NOMO-1 (cell line): Measurements from ENCODE around the gene IFRD1.
"Not testable (repeated sequence)": the region's sequence is repeated elsewhere in the genome, so short reads cannot be mapped to it uniquely, and the experiment has no call there.

Experiments
- DNase-seq, 2 experiments: peaks; one replicate each; lab custom pipeline; 2025; ENCODE audit not compliant: unreplicated experiment in 2 of 2; lab: John Stamatoyannopoulos, UW

Gene IFRD1

DNA sequence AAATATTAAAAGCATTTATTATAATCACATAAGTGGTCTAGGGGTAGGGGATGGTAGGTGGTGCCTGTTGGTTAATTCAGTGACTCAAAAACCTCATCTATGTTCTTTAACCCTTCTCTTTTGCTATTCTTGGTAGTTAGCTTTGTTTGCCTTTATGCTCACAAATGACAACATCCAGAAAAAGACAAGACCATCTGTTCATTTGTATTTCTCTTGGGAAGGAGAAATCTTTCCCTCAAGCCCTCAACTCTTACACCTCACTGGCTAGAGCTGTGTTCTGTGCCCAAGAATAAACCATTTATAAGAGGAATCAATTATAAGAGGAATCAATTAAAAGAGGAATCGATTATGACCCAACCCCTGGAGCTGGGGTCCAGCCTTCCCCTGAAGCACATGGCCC, 10.8 kb upstream of the IFRD1 start:
- DNase-seq = no peak

DNA sequence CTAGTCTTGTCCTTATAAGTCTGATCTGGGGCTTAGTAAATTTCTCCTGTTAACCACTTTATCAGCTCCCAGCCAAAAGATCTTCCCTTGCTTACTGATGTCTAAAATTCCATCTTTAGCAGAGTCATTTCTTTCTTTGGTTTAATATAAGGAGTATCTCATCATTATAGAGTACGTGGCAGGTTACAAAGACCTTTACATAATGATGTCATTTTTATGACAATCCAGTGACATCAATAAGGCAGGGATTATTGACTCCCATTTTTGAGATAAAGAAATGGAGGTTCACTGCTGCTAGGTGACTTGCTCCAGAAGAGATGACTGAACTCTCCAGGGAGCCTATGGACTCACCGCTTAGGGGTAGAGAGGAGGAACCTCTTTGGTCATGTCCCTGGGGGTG, 8.1 kb upstream of the IFRD1 start:
- no peak for DNase-seq

DNA sequence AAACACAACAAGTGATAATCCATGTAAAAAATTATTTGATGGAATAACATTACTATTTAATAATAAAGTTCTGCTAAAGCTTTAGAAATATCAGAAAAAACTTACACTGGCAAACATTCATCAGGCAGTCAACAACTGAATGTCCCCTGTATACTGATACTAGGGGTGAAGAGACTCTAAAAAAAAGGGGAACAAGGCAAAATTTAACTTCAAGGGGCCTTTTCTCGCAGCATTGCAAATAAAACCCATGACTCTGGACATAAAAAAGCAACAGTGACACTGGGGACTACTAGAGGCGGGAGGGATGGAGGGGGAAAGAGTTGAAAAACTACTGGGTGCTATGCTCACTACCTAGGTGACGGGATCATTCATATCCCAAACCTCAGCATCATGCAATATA, 5.8 kb upstream of the IFRD1 start:
- peak; percentile 1 to 29 for DNase-seq

DNA sequence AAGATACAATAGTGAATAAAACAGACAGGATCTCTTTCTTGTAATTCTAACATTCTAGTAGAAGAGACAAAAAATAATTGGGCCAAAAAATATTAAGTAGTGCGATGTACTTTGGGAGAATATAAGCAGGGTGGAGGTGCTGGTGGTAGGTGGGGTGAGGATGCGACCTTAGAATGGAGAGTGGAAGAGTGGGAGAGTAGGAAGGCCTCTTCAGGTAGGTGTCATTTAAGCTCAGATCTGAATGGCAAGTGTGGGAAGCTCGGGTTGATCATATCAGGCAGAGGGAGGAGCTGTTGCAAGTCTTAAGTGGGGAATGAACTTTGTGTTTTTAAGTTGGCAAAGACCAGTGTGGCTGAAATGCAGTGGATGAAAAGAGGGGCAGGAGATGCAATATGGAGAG, 3.8 kb upstream of the IFRD1 start:
- no peak for DNase-seq

DNA sequence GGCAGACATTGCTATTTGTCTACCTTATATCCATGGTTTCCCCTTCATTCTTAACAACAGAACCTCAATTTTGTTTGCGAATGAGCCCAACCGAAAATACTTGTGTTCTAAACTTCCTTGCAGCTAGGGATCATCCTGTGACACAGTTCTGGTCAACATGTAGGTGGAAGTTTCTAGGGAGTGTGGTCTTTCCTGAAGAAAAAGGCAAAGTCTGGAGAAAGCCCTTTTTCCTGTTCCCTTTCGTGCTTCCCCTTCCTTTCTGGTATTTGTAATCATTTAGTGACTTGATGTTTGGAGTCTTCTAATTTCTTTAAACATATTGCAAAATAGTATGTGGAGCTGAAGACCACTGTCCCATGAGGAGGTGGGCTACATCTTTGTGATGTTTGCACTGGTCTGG, 2.9 kb upstream of the IFRD1 start:
- DNase-seq = no peak

DNA sequence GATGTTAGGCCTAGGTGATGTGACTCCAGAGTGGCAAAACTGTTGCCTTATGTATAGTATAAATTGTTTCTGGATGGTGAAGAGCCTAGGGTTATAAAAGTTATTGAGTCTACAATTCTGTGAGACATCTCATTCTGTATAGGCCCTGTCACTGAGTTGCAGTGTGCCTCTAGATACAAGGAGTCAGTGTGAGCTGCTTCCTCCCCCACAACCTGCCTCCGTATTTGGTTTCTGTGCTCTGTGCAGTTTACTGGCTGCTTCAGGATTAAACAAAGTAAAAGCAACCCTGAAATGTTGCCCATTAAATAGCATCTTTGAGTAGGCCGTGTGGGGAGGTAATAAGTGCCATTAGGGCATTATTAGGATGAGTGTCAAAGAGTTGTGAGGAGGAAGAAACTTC, 1.9 kb upstream of the IFRD1 start:
- no peak for DNase-seq

DNA sequence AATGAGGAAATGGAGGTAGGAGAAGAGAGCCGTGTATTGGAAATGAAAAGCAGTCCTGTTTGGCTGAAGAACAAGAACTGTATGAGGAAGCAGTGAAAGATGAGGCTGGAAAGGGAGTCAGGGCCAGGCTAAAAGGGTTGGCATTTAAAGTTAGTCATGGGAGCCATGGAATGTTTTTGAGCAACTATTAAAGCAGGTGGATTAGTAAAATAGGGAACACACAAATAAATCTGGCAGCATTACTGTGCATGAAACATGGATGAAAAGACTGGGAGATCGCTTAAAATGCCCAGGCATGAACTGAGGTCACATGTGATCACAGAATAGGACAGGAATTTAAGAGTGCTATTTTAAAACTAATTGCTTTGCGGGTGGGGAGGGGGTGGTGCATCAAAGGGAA, 1.4 kb upstream of the IFRD1 start:
- no peak for DNase-seq

DNA sequence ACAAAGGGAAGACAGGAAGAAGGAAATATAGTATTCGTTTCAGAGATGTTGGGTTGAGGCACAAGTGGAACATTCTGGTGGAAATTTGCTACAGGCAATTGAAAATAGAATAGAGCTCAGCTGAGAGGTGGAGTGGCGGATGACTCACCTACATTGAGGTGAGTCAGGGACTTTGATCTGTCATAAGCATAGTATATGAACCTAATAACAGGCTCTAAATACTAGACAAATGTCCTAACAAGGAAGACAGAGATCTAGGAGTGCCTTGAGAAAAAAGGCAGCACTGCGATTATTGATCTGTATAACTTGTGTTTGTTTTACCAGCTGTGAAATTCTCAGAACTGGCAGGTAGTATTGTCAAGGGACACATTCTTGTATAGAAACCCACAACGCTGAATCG, 907 bp upstream of the IFRD1 start:
- DNase-seq = no peak

DNA sequence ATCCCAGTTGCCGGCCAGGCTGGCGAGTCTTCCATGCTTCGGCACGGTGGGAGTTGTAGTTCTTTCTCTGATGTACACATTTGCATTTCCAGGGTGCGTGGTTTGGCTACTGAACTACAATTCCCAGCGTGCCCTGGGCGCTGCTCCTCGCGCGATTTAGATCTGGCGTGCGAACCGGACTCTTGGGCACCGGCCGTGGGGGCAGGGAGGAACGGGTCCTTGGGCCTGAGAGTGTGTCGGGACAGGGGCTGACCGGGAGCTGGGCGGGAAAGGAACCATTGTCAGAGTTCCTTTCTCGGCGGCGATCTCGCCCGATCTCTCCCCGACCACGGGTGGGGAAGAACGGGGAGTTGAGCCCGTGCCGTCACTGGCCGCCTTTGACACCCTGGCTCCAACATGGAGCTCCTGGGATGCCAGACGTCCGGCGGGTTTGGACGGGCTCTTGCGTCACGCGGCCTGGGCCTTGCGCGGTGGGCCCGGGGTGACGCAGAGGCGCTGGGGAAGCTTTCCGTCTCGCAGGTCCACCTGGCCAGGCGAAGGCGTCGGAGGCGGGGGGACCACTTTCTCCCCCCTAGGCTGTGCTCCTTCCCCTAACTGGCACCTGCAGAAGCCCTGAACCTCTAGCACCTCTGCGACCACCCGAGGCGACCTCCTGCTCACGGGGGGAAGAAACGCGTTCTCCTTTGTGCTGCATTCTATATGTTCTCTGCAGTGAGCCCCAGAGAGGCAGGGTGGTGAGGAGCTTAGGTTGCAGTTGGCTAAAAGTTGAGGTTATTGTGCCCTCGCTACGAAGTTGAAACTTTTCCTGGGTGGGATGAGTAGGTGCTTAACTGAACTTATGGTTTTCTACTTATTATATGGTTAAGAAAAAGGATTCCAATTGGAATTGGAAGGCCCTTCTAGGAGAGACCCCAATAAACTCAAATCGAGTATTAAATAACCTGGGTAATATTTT, 824 bp downstream of the IFRD1 start:
- peak; percentile 70 to 78 for DNase-seq

DNA sequence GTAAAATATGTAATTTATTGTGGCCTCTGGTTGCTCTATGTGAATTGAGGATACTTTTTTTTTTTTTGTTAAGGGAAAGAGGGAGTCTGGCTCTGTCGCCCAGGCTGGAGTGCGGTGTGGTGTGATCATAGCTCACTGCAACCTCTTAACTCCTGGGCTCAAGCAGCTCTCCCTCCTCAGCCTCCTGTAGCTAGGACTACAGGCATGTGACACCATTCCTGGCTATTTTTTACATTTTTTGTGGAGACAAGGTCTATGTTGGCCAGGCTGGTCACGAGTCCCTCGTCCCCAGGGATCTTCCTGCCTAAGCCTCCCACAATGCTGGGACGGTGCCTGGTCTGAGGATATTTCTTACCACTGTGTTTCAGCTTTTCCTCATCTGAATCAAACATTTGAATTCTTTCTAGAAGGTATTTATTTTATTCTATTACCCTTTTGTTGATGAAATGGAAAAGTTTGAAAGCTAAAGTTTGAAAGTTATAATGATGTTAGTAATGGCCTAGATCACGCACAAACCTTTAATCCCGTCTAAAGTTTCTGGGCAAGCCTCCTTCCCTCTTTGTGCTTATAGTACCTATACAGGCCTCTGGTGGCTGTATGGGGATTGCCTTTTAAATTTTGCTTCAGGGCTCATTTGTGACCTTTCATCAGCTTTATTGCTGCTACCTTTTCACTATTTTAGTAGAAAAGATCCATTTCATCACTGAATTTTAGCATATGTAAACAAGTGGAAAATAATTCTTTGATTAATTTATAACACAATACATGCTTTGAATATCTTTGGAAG, 2.0 kb downstream of the IFRD1 start:
- peak in 1 of 2 experiments; percentile 1 for DNase-seq

DNA sequence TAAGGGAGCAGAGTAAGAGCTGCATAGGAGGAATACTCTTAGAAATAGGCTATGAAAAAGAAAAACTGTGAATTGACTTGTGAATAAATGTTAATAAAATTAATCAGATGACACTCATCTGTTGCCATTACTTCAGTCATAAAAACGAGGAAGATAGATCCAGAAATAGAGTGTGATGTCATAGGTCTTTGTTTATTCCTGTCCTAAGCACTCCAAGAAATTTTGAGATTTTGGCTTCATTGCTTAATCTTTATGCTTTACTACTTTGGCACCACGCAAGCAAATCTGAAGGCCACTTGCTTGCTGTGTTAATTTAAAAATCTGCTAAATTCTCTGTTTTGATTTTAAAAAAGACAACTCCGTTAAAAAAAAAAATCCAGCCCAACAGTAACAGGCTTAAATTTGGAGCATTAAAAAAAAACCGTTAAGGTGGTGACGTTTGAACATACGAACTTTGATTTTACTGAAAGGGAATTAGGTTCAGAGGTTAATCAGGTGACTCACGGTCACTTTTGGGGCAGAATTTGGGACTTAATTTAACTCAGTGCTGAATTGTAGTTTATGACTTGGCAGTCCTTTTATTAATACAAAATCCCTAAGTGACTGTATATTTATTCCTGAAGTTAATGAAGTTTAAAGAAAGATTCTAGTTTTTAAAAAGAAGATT, 3.4 kb downstream of the IFRD1 start:
- no peak for DNase-seq

DNA sequence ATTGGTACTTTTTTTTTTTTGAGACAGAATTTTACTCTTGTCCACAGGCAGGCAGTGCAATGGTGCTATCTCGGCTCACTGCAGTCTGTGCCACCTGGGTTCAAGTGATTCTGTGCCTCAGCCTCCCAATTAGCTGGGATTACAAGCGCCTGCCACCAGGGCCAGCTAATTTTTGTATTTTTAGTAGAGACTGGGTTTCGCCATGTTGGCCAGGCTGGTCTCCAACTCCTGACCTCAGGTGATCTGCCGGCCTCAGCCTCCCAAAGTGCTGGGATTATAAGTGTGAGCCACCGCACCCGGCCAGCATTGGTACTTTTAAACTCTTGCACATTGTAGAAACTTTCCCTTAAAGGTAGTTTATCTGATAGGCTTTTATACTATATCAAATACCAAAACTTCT, 3.9 kb downstream of the IFRD1 start:
- not testable (repeated sequence) for DNase-seq

DNA sequence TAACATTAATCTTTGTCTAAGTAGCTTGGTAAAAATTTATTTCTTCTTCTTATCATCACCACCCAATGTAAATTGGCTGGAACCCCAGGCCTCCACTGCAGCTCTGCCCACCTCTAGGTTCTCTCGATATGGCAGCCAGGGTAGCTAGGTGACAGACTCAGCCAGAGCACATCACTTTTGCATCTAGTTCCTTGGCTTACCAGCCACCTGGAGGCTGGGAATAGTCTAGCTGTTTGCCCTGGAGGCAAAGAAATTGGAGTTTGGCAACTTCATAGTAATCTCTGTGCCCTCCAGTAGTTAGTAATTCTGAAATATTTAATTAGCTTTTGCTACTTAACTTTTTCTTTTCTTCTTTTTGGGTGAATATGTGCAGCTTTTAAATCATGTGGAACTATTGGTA, 9.4 kb downstream of the IFRD1 start:
- no peak for DNase-seq

DNA sequence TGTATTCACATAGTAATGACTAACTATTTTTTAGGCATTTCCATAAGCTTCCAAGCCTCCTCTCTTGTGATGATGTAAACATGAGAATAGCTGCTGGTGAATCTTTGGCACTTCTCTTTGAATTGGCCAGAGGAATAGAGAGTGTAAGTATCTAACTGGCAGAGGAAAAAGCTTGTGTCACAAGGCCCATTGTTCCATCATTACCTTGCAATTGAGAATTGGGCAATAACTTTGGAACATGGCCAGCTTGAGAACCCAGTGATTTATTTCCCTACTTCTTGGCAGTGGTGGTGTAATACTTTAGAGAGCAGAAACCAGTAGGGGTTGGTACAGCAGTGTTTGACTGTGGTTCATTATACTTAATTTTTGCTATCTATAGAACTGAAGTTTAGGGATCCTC, 12.0 kb downstream of the IFRD1 start:
- DNase-seq = peak; percentile 54 to 78

DNA sequence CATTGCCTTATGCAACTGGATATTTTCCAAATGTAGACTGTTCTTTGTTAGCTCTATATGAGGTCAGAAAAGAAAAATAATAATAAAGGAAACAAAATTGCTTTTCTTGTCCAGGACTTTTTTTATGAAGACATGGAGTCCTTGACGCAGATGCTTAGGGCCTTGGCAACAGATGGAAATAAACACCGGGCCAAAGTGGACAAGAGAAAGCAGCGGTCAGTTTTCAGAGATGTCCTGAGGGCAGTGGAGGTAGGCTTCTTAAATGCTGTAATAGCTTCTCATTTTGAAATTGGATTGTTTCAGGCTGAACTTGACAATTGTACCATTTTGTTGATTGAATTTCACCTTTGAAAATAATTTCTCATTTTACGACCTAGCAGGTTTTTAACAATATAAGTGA, 17.6 kb downstream of the IFRD1 start:
- DNase-seq = no peak

DNA sequence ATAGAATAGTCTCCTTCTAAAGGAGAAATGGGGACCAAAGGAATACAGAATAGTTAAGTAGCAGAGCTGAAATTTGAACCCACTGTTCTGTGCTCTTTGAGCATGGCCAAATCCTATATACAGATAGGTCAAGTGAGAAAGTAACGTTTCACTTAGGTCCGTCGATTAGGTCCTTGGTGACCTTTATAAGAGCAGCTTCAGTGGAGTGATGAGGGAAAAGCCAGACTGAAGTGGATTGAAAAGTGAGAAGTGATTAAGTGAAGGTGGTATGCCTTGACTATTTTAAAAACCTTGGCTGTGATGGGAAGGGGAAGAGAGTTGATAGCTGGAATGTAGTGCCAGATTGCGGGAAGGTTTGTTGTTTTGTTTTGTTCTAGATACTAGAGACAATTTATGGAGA, 19.9 kb downstream of the IFRD1 start:
- no peak for DNase-seq

DNA sequence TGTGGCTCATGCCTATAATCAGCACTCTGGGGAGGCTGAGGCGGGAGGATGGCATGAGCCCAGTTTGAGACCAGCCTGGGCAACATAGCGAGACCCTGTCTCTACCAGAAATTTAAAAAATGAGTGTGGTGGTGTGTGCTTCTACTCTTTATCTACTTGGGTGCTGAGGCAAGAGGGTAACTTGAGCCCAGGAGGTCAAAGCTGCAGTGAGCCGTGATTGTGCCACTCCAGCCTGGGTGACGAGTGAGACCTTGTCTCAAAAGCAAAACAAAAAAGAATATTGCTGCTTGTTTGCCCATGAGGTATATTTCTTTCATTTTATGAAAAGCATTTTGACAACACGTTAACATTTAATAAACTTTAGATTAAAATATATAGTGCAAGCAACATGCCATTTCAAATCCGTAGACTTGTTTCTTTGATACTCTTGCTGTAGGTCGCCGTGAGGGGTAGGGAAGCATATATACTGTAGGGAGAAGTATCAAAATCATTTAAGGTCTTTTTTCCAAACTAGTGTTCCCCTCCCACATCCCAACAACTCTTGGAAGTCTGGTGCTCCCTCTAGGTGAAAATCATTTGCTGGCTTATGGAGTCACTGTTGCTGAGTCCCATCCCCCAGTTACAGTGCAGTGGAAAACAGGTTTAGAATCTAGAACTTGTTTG, 26.3 kb downstream of the IFRD1 start:
- no peak for DNase-seq

DNA sequence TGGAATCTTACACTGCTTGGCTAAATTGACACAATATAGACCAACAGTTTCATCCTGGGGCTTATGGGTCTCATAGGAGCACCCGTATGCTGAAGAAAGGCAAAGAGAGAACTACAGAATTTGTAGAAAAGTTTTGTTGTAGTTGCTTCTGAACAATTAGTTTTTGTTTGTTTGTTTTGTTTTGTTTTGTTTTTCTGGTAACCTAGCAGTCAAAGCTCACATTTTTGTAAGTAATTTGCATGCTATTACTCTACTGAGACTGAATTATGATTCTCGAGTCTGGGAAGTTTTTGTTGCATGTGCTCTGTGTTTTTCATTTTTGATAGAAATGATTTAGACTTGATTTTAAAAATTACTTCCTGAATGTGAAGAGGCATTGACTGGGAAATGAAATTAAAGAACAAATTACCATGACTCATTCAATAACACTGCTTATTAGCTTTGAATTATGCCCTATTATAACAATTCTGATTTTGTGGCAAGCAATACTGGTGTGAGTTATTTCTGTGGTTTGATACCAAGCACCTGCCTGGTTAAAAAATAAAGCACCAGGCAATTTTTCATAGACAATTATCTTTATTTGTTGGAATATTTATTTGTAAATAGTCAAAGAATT, 31.0 kb downstream of the IFRD1 start:
- DNase-seq = no peak

DNA sequence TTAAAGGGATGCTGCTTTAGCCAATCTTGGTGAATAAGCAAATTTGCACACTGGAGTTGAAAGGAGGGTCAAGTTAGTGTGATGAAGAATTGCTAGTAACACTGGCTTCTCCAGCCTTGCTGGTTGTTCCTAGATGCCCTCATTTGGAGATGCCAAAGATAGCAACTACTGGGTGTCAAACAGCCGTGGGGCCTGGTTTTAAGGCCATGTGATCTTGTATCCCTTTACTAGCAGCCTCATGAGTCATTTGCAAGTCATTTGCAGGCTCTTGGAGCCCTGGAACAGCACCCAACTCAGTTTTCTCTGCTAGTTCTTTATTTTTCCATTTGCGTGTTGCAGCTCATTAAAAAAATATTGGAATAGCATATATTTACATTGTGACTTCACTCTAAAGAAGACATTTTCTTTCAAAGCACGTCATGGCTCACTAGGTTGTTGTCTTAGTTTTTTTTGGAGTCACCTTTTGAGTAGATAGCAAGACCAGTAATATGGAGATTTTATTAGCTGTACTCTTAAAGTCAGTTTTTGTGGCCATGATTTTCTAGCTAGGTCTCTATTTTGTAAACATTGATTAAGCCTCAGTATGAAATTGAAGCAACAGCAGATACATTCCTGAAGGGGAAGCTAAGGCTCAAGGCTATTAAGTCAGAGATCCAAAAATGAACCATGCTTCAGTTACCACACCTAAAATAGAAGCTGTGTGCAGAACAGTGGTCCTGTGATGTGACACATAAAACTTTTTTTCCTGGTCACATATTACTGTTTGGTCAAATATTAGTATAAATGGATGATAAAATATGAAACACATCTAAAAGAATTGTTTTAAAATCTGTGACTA, 31.8 kb downstream of the IFRD1 start:
- no peak for DNase-seq
